Parathyroid adenoma (tissue), 2 donors: Measurements from ENCODE around the gene SERPIND1.

Source experiments
- H2AFZ ChIP-seq: fragments of 300-600 bp; sonication (generic); one replicate; pipeline ENCODE4 v1.7.0; 2017; ENCODE audit warnings: antibody characterized with exemption, mild to moderate bottlenecking
- H3K27ac ChIP-seq: fragments of 300-600 bp; sonication (generic); one replicate; pipeline ENCODE4 v1.7.0; 2017
- H3K27me3 ChIP-seq: fragments of 300-600 bp; sonication (generic); one replicate; pipeline ENCODE4 v1.7.0; 2017; ENCODE audit warnings: low read length; ENCODE audit not compliant: control insufficient read depth, insufficient read depth
- H3K36me3 ChIP-seq: fragments of 300-600 bp; sonication (generic); one replicate; pipeline ENCODE4 v1.7.0; 2017; ENCODE audit warnings: low read length; ENCODE audit not compliant: control insufficient read depth, insufficient read depth
- H3K4me1 ChIP-seq: fragments of 300-600 bp; sonication (generic); one replicate; pipeline ENCODE4 v1.7.0; 2017; ENCODE audit warnings: control low read depth
- H3K4me2 ChIP-seq: fragments of 300-600 bp; sonication (generic); one replicate; pipeline ENCODE4 v1.7.0; 2017; ENCODE audit warnings: low read length
- H3K4me3 ChIP-seq: fragments of 300-600 bp; sonication (generic); one replicate; pipeline ENCODE4 v1.7.0; 2017; ENCODE audit warnings: low read depth, low read length
- H3K79me2 ChIP-seq: fragments of 300-600 bp; sonication (generic); one replicate; pipeline ENCODE4 v1.7.0; 2017; ENCODE audit warnings: control low read depth
- H3K9ac ChIP-seq: fragments of 300-600 bp; sonication (generic); one replicate; pipeline ENCODE4 v1.7.0; 2017; ENCODE audit warnings: mild to moderate bottlenecking
- H3K9me3 ChIP-seq: fragments of 300-600 bp; sonication (generic); one replicate; pipeline ENCODE4 v1.7.0; 2017; ENCODE audit warnings: low read length; ENCODE audit not compliant: control insufficient read depth
- TF ChIP-seq, protein P1 (sequence below): fragments of 300-600 bp; sonication (generic); IDR thresholded peaks from one replicate; pipeline ENCODE4 v1.7.0; 2017; ENCODE audit warnings: antibody characterized with exemption, mild to moderate bottlenecking
- donor health status: primary hyperparathyroidism.

Gene SERPIND1

DNA sequence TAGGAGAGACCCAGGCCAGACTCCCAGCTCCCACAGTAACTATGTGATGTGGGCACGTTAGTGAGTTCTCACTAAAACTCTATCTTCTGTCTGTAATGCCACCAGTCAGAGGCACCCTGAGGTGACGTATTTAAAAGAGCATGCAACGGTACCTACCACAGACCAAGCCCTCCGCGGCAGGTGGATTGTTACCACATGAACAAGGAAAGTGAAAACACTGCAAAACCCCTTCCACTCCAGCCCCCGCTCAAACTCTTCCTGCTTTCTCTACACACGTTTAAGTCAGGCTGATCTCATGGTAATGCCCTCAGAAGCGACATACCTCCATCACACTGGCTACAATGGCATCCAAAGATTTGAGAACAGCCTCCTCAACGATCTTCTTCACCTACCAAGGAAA is 36.7 kb downstream of the SERPIND1 start:
- Histone ChIP-seq H3K27me3 (no peaks in the 10 kb centered on the region), H3K9me3 (no peaks in the 10 kb centered on the region), H3K27ac (no peak overlapping the region), H3K36me3 (no peaks in the 10 kb centered on the region), H3K4me3 (no peak overlapping the region), H2AFZ (no peak overlapping the region), H3K79me2 (no peaks in the 10 kb centered on the region), H3K9ac (no peak overlapping the region), H3K4me1 (no peaks in the 10 kb centered on the region), H3K4me2 (no peak overlapping the region)
- TF ChIP-seq, protein P1, sequence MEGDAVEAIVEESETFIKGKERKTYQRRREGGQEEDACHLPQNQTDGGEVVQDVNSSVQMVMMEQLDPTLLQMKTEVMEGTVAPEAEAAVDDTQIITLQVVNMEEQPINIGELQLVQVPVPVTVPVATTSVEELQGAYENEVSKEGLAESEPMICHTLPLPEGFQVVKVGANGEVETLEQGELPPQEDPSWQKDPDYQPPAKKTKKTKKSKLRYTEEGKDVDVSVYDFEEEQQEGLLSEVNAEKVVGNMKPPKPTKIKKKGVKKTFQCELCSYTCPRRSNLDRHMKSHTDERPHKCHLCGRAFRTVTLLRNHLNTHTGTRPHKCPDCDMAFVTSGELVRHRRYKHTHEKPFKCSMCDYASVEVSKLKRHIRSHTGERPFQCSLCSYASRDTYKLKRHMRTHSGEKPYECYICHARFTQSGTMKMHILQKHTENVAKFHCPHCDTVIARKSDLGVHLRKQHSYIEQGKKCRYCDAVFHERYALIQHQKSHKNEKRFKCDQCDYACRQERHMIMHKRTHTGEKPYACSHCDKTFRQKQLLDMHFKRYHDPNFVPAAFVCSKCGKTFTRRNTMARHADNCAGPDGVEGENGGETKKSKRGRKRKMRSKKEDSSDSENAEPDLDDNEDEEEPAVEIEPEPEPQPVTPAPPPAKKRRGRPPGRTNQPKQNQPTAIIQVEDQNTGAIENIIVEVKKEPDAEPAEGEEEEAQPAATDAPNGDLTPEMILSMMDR, result no peak

DNA sequence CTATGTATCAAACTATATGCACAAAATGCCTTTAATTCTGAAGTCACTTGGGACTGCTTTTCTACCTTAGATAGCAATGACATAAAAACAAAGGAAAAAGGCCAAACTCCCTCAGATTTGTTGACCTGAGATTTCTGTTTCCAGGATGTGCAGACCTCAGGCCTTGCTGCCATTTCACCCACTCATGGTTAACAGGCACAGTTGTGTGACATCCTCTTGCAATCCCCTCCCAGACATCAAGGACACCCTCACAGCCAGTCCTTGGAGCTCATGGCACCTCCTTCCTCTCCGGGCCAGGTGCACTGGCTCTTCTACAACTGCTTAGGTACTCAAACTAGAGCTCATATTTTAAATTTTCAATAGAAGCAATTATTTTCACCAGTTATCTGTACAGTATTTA is 37.3 kb downstream of the SERPIND1 start:
- H3K4me2 ChIP-seq, result no peak overlapping the region
- no peak overlapping the region for H3K27ac ChIP-seq
- H3K4me3 ChIP-seq, result no peak overlapping the region
- H3K36me3 ChIP-seq, result no peaks in the 10 kb centered on the region
- H3K4me1 ChIP-seq, result no peaks in the 10 kb centered on the region
- TF ChIP-seq, protein P1, result no peak
- no peaks in the 10 kb centered on the region for H3K27me3 ChIP-seq
- no peaks in the 10 kb centered on the region for H3K9me3 ChIP-seq
- no peak overlapping the region for H3K9ac ChIP-seq
- H2AFZ ChIP-seq, result no peak overlapping the region
- H3K79me2 ChIP-seq, result no peaks in the 10 kb centered on the region

DNA sequence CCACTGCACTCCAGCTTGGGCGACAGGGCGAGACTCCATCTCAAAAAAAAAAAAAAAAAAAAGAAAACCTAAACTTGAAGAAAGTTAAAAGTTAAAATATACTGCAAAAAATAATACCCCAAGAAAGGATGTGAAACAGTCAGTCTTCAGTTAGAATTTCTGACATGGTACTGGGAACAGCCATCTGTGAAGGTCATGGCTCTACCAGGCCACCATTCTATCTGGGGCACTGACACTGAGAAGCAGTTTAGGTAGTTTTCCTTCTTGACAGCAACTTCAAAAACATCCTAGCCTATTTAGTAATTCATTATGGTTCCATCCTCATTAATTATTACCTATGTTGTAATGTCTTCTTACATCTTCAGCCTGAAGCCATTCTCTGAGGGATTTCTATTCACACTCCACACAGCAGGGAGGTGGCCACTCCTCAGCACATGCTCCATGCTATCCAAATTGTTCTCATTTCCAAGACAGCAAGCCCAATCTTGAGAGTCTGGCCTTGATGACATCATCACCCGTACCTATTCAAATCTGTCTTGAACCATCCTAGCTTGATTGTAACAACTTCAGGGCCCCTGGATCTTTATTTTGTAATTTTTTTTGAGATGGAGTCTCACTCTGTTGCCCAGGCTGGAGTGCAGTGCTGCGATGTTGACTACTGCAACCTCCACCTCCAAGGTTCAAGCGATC is 38.2 kb downstream of the SERPIND1 start:
- no peak overlapping the region for H3K4me3 ChIP-seq
- no peaks in the 10 kb centered on the region for H3K4me1 ChIP-seq
- no peak overlapping the region for H3K27ac ChIP-seq
- no peaks in the 10 kb centered on the region for H3K9me3 ChIP-seq
- no peak overlapping the region for H2AFZ ChIP-seq
- H3K27me3 ChIP-seq, result no peaks in the 10 kb centered on the region
- H3K79me2 ChIP-seq, result no peaks in the 10 kb centered on the region
- H3K9ac ChIP-seq, result no peak overlapping the region
- TF ChIP-seq, protein P1, result no peak
- H3K36me3 ChIP-seq, result no peaks in the 10 kb centered on the region
- H3K4me2 ChIP-seq, result no peak overlapping the region

DNA sequence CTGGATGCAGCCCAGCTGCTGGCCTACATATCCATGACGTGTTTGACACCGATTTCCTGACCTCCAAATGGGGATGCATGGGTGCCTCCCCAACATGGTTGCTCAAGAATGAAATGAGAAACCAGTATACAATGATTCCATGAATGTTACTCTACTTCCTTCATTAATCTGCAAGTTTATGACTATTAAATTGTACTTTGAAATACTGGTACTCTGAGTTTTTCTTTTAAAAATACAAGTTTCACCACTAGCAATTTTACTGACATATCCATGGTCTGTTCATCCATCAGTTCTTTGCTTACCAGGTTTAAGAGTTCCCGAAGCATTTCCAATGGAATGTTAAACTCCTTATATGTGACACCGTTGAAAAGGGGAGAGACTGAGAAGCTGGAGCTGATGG is 39.1 kb downstream of the SERPIND1 start:
- H3K27me3 ChIP-seq, result no peaks in the 10 kb centered on the region
- TF ChIP-seq, protein P1, result no peak
- H3K9ac ChIP-seq, result no peak overlapping the region
- no peak overlapping the region for H2AFZ ChIP-seq
- H3K36me3 ChIP-seq, result no peaks in the 10 kb centered on the region
- H3K27ac ChIP-seq, result no peak overlapping the region
- H3K9me3 ChIP-seq, result no peaks in the 10 kb centered on the region
- no peaks in the 10 kb centered on the region for H3K4me1 ChIP-seq
- H3K79me2 ChIP-seq, result no peaks in the 10 kb centered on the region
- H3K4me3 ChIP-seq, result no peak overlapping the region
- H3K4me2 ChIP-seq, result no peak overlapping the region

DNA sequence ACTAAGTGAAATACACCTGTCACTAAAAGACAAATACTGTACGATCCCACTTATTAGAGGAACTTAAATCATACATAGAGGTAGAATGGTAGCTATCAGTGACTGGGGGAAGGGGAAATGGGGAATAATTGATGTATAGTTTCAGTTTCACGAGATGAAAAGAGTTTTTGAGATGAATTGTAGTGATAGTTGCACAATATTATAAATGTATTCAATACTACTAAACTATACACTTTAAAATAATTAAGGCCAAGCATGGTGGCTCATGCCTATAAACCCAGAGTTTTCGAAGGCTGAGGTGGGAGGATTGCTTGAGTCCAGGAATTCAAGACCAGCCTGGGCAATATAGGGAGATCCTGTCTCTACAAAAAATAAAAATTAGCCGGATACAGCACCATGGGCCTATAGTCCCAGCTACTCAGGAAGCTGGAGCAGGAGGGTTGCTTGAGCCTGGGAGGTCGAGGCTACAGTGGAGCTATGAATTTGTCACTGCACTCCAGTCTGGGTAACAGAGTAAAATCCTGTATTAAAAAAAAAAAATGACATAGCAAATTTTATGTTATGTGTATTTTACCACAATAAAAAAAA is 40.4 kb downstream of the SERPIND1 start:
- Histone ChIP-seq H3K4me3 (no peak overlapping the region), H3K4me1 (no peaks in the 10 kb centered on the region), H3K27me3 (no peaks in the 10 kb centered on the region), H3K79me2 (no peaks in the 10 kb centered on the region), H3K9ac (no peak overlapping the region), H3K4me2 (no peak overlapping the region), H3K9me3 (no peaks in the 10 kb centered on the region), H3K27ac (no peak overlapping the region), H2AFZ (no peak overlapping the region), H3K36me3 (no peaks in the 10 kb centered on the region)
- TF ChIP-seq, protein P1, result no peak
